Stimulated activated CD4-positive, alpha-beta T cell treated with anti-CD3 and anti-CD28 coated beads, Interleukin-2, amount 100 ng/mL, for 4 hours (primary cell): ENCODE measurements around the gene LSM5.

Experiments used
- DNase-seq: peaks from one replicate; pipeline ENCODE4 v3.0.0-alpha.2; 2020; ENCODE audit warnings: low read depth

Gene LSM5

GRCh38 chr7:32462451-32462850, 27.7 kb downstream of the LSM5 start:
- DNase-seq: no peak

DNA sequence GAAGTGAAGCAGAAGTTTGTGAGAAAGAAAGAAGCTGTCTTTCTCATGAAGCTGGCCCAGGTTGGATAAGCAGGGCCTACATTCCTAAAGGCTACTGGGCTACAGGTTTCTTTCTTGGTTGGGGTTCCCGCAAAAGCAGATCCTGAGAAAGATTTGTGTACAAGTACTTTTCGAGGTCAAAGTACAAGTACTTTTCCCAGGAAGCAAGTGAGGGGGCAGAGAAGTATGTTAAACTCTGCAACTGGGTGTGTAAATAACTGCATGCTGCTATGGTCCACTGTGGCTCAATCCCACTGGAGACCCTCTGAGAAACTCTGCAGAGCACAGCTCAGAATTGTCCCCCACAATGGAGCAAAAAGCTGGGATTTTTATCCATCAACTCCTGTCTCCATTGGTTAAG, 28.7 kb downstream of the LSM5 start:
- no peak for DNase-seq

DNA sequence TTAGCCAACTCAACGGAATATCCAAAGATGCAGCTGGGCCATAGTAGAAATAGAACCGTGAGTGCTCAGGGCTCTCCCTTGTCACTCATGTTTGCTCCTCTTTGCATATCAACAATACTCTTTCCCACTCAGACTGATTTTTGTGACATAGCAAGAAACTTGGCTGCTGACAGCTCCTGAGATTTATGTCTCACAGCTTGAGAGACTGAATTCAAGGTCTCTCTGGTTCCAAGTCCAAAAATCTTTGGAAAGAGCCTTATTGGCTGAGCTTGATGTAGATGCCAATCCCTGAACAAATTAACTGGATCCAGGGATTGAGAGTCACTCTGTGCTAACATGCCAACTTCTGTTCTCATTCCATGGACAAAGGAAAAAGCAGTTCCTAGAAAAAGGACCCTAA, 30.4 kb downstream of the LSM5 start:
- DNase-seq: no peak

GRCh38 chr7:32458025-32458424, 32.2 kb downstream of the LSM5 start:
- DNase-seq: no peak

DNA sequence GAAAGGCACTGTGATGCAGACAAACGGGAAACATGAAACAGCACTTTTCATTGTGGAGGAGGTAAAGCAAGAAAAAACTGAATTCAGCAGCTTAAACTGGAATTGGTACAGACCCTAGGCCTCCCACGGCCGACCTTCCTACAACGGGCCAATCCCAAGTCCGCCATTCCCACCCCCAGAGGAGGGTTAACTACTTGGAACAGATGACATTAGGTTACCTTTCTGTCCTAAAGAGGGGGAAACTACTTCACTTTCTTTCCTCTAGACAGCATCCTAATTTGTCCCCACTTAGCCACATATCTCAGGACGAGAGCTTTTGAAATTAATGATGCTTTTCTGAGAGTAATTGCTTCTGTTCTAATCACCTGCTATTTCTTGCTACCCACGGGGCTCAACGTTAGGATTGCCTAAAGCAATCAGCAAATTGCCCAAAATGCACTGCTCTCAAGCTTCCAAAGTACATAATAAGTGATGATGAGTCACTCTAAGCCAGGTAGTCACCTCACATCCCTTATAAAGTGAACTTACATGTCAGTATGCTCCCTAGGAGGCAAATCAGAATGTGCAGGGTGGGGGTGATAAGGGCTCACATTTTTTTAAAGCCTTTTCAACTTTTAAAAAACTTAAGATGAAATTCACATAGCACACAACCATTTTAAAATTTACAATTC, 36.7 kb downstream of the LSM5 start:
- no peak for DNase-seq

- DNase-seq: no peak
Measured at GRCh38 chr7:32447218-32447617, 43.0 kb downstream of the LSM5 start.

DNA sequence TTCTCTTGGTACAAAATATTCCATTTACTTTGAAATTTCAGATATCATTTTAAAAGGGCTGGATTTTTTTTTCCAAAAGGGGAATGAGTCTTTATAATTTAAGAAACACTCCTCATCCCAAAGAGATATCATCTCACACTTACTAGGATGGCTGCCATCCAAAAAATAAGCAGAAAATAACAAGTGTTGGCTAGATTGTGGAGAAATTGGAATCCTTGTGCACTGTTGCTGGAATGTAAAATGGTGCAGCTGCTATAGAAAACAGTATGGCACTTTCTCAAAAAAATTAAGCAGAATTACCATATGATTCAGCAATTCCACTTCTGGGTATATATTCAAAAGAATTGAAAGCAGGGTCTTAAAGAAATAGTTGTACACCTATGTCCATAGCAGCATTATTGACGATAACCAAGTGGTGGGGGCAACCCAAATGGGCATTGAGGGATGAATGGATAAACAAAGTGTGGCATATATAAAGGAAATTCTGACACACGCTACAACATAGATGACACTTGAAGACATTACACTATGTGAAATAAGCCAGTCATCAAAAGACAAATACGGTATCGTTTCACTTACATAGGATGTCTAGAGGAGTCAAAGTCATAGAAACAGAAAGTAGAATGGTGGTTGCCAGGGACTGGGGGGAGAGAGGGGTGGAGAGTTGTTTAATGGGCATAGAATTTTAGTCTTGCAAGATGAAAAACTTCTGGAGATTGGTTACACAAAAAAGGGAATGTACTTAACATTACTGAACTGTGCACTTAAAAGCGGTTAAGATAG, 53.8 kb downstream of the LSM5 start:
- no peak for DNase-seq
